ENCODE results near the gene RTCA.

DNA sequence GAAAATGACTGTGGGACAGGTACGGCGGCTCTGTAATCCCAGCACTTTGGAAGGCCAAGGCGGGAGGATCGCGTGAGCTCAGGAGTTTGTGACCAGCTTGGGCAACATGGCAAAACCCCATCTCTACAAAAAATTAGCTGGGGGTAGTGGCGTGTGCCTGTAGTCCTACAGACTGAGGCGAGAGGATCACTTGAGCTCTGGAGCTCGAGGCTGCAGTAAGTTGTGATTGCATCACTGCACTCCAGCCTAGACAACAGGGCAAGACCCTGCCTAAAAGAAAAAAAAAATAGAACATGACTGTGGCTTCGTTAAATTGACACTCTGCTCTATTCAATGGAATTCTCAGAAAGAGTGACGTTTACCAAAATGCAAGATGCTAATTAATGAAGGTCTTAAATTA, 12.5 kb upstream of the RTCA start:
- TF ChIP-seq, protein P1, sequence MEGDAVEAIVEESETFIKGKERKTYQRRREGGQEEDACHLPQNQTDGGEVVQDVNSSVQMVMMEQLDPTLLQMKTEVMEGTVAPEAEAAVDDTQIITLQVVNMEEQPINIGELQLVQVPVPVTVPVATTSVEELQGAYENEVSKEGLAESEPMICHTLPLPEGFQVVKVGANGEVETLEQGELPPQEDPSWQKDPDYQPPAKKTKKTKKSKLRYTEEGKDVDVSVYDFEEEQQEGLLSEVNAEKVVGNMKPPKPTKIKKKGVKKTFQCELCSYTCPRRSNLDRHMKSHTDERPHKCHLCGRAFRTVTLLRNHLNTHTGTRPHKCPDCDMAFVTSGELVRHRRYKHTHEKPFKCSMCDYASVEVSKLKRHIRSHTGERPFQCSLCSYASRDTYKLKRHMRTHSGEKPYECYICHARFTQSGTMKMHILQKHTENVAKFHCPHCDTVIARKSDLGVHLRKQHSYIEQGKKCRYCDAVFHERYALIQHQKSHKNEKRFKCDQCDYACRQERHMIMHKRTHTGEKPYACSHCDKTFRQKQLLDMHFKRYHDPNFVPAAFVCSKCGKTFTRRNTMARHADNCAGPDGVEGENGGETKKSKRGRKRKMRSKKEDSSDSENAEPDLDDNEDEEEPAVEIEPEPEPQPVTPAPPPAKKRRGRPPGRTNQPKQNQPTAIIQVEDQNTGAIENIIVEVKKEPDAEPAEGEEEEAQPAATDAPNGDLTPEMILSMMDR (IDR thresholded peaks at IDR 0.05; ENCODE audit: borderline replicate concordance, extremely low read depth, low read length, poor library complexity, severe bottlenecking) = no peak
- TF ChIP-seq EZH2 (IDR thresholded peaks at IDR 0.05; ENCODE audit: borderline replicate concordance, low read depth, low read length, severe bottlenecking) = no peak
